HEK293 (cell line): ENCODE data around the gene CISH.
A peak's percentile ranks its signal among the peaks of the same experiment; 100 is the strongest.

Experiments
- CTCF ChIA-PET: fragments of 350-600 bp; formaldehyde crosslinking; extraction: SDS; loops from one replicate; lab custom pipeline; 2021; ENCODE audit warnings: antibody characterized with exemption; lab: Yijun Ruan, JAX
- POLR2A ChIA-PET: fragments of 300-600 bp; formaldehyde crosslinking; extraction: SDS; loops from one replicate; lab custom pipeline; 2020; ENCODE audit warnings: antibody characterized with exemption, inconsistent platforms; lab: Yijun Ruan, JAX
- H3K27ac ChIP-seq: fragments of 200-500 bp; sonication (Bioruptor generic); 2 replicates; pipeline ENCODE4 v1.5.1; 2014; ENCODE audit warnings: low read depth, low read length, control low read depth, inconsistent platforms; ENCODE audit errors: extremely low read depth
- H3K36me3 ChIP-seq, 2 experiments: fragments of 200-500 bp in 1 of 2; sonication (Bioruptor generic) in 1 of 2; 1 replicate in 1 of 2; 2 replicates in 1 of 2; pipeline ENCODE4 v1.5.1; 2014 to 2017; ENCODE audit warnings: inconsistent platforms in 2 of 2, low read length in 2 of 2; ENCODE audit not compliant: control insufficient read depth in 2 of 2, insufficient read depth in 1 of 2
- H3K4me1 ChIP-seq: fragments of 200-500 bp; sonication (Bioruptor generic); 2 replicates; pipeline ENCODE4 v1.5.1; 2014; ENCODE audit warnings: mild to moderate bottlenecking, low read length, inconsistent platforms; ENCODE audit not compliant: control insufficient read depth, insufficient read depth
- H3K4me3 ChIP-seq: 2 replicates; pipeline ENCODE4 v1.5.1; 2011; ENCODE audit warnings: low read depth, mild to moderate bottlenecking, control low read depth, low read length, moderate library complexity
- H3K9me3 ChIP-seq: fragments of 200-500 bp; sonication (Bioruptor generic); 2 replicates; pipeline ENCODE4 v1.5.1; 2014; ENCODE audit warnings: low read depth, low read length, inconsistent platforms; ENCODE audit not compliant: control insufficient read depth, insufficient read depth
- GLIS1 ChIP-seq: fragments of 450-650 bp; formaldehyde crosslinking; IDR thresholded peaks from 2 replicates; pipeline ENCODE4 v1.5.1; 2016; ENCODE audit warnings: missing biosample characterization, missing genetic modification characterization
- HOXD13 ChIP-seq: sonication (generic); formaldehyde crosslinking; IDR thresholded peaks from 2 replicates; pipeline ENCODE4 v1.8.0; 2022; ENCODE audit warnings: missing genetic modification reagents, borderline replicate concordance
- SCRT1 ChIP-seq: fragments of 450-650 bp; formaldehyde crosslinking; IDR thresholded peaks from 2 replicates; pipeline ENCODE4 v1.5.1; 2016; ENCODE audit warnings: missing biosample characterization, missing genetic modification characterization, borderline replicate concordance
- ZBTB17 ChIP-seq: fragments of 450-650 bp; formaldehyde crosslinking; IDR thresholded peaks from 2 replicates; pipeline ENCODE4 v1.5.1; 2016; ENCODE audit warnings: missing biosample characterization, missing genetic modification characterization
- ZFP41 ChIP-seq: fragments of 450-650 bp; formaldehyde crosslinking; IDR thresholded peaks from 2 replicates; pipeline ENCODE4 v1.5.1; 2016; ENCODE audit warnings: missing biosample characterization, missing genetic modification characterization, borderline replicate concordance
- ZNF132 ChIP-seq: fragments of 450-650 bp; formaldehyde crosslinking; IDR thresholded peaks from 2 replicates; pipeline ENCODE4 v1.5.1; 2017; ENCODE audit warnings: missing biosample characterization, missing genetic modification characterization, borderline replicate concordance
- ZNF140 ChIP-seq: fragments of 450-650 bp; formaldehyde crosslinking; IDR thresholded peaks from 2 replicates; pipeline ENCODE4 v1.5.1; 2016; ENCODE audit warnings: missing biosample characterization, missing genetic modification characterization
- ZNF184 ChIP-seq: fragments of 450-650 bp; IDR thresholded peaks from 2 replicates; pipeline ENCODE4 v1.5.1; 2018; ENCODE audit warnings: missing biosample characterization, mild to moderate bottlenecking, missing genetic modification characterization
- ZNF19 ChIP-seq: fragments of 450-650 bp; formaldehyde crosslinking; IDR thresholded peaks from 2 replicates; pipeline ENCODE4; 2016; ENCODE audit warnings: missing biosample characterization, missing genetic modification characterization, low read depth
- ZNF2 ChIP-seq: fragments of 450-650 bp; formaldehyde crosslinking; IDR thresholded peaks from 2 replicates; pipeline ENCODE4 v1.5.1; 2016; ENCODE audit warnings: missing biosample characterization, missing genetic modification characterization
- ZNF214 ChIP-seq: fragments of 450-650 bp; formaldehyde crosslinking; IDR thresholded peaks from 2 replicates; pipeline ENCODE4 v1.5.1; 2017; ENCODE audit warnings: missing biosample characterization, mild to moderate bottlenecking, missing genetic modification characterization, borderline replicate concordance
- ZNF23 ChIP-seq: fragments of 450-650 bp; formaldehyde crosslinking; IDR thresholded peaks from 2 replicates; pipeline ENCODE4 v1.5.1; 2016; ENCODE audit warnings: missing biosample characterization, missing genetic modification characterization, borderline replicate concordance
- ZNF24 ChIP-seq: fragments of 450-650 bp; formaldehyde crosslinking; IDR thresholded peaks from 2 replicates; pipeline ENCODE4 v1.5.1; 2016; ENCODE audit warnings: missing biosample characterization, missing genetic modification characterization
- ZNF335 ChIP-seq: fragments of 450-650 bp; formaldehyde crosslinking; conservative IDR thresholded peaks from 2 replicates; pipeline ENCODE4 v1.5.1; 2016; ENCODE audit warnings: missing biosample characterization, missing genetic modification characterization
- ZNF404 ChIP-seq: fragments of 450-650 bp; formaldehyde crosslinking; IDR thresholded peaks from 2 replicates; pipeline ENCODE4 v1.5.1; 2017; ENCODE audit warnings: missing biosample characterization, missing genetic modification characterization
- ZNF521 ChIP-seq: fragments of 450-650 bp; formaldehyde crosslinking; IDR thresholded peaks from 2 replicates; pipeline ENCODE4 v1.5.1; 2017; ENCODE audit warnings: missing biosample characterization, mild to moderate bottlenecking, missing genetic modification characterization
- ZNF555 ChIP-seq: fragments of 450-650 bp; formaldehyde crosslinking; conservative IDR thresholded peaks from 2 replicates; pipeline ENCODE4 v1.5.1; 2017; ENCODE audit warnings: missing biosample characterization, mild to moderate bottlenecking, missing genetic modification characterization, inconsistent platforms
- ZNF596 ChIP-seq: fragments of 450-650 bp; IDR thresholded peaks from 2 replicates; pipeline ENCODE4 v1.5.0; 2018; ENCODE audit warnings: missing biosample characterization, mild to moderate bottlenecking, missing genetic modification characterization, moderate library complexity
- ZNF600 ChIP-seq: fragments of 450-650 bp; formaldehyde crosslinking; IDR thresholded peaks from 2 replicates; pipeline ENCODE4 v1.5.1; 2016; ENCODE audit warnings: missing biosample characterization, missing genetic modification characterization
- ZNF707 ChIP-seq: fragments of 450-650 bp; formaldehyde crosslinking; IDR thresholded peaks from 2 replicates; pipeline ENCODE4 v1.5.1; 2016; ENCODE audit warnings: missing biosample characterization, missing genetic modification characterization
- ZNF768 ChIP-seq: fragments of 450-650 bp; formaldehyde crosslinking; IDR thresholded peaks from 2 replicates; pipeline ENCODE4 v1.5.1; 2018; ENCODE audit warnings: missing biosample characterization, mild to moderate bottlenecking, missing genetic modification characterization
- ZNF777 ChIP-seq: fragments of 450-650 bp; formaldehyde crosslinking; IDR thresholded peaks from 2 replicates; pipeline ENCODE4 v1.5.1; 2017; ENCODE audit warnings: missing biosample characterization, missing genetic modification characterization, borderline replicate concordance
- ZNF785 ChIP-seq: fragments of 450-650 bp; formaldehyde crosslinking; IDR thresholded peaks from 2 replicates; pipeline ENCODE4 v1.5.1; 2016; ENCODE audit warnings: missing biosample characterization, missing genetic modification characterization
- ZNF792 ChIP-seq: fragments of 450-650 bp; formaldehyde crosslinking; IDR thresholded peaks from 2 replicates; pipeline ENCODE4 v1.5.1; 2016; ENCODE audit warnings: missing biosample characterization, missing genetic modification characterization
- ZXDB ChIP-seq: fragments of 450-650 bp; formaldehyde crosslinking; IDR thresholded peaks from 2 replicates; pipeline ENCODE4 v1.5.1; 2016; ENCODE audit warnings: missing biosample characterization, missing genetic modification characterization
- TF ChIP-seq, protein P1 (sequence below): fragments of 450-650 bp; formaldehyde crosslinking; IDR thresholded peaks from 2 replicates; pipeline ENCODE4 v1.5.1; 2016; ENCODE audit warnings: missing biosample characterization, missing genetic modification characterization
- TF ChIP-seq, protein P2 (sequence below): fragments of 450-650 bp; formaldehyde crosslinking; optimal IDR thresholded peaks from 2 replicates; pipeline ENCODE3; 2016; ENCODE audit warnings: missing biosample characterization, mild to moderate bottlenecking, missing genetic modification characterization
- TF ChIP-seq, protein P3 (sequence below): fragments of 450-650 bp; formaldehyde crosslinking; IDR thresholded peaks from 2 replicates; pipeline ENCODE4 v1.5.1; 2016; ENCODE audit warnings: missing biosample characterization, missing genetic modification characterization

CISH gene

DNA sequence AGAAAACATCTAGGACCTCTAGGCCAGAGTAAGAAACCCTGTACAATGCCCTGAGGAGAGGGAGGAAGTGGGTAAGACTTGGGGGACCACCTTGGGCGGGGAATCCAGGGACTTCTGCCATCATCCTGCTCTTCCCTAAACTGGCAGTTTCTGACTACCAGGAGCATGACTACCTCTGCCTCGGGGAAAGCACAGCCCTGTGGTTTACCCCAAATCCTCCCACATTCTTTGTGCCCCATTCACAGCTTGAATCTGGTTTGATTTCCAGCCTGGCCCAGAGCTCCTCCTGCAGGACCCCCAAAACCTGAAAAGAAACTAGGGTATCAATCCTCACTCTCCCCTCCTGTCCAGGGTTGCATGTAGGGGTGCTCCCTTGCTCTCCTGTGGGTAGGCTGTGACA lies 48.7 kb downstream of the CISH start:
- ChIA-PET POLR2A (no interaction called here), CTCF (no interaction called here)
- H3K9me3 ChIP-seq = no peaks in the 10 kb centered on the region
- no peaks in the 10 kb centered on the region for H3K4me1 ChIP-seq
- no peak for TF ChIP-seq ZNF19 (tag by site-specific recombination)
- TF ChIP-seq ZNF24 (tag by site-specific recombination) = no peak
- TF ChIP-seq, protein P1, sequence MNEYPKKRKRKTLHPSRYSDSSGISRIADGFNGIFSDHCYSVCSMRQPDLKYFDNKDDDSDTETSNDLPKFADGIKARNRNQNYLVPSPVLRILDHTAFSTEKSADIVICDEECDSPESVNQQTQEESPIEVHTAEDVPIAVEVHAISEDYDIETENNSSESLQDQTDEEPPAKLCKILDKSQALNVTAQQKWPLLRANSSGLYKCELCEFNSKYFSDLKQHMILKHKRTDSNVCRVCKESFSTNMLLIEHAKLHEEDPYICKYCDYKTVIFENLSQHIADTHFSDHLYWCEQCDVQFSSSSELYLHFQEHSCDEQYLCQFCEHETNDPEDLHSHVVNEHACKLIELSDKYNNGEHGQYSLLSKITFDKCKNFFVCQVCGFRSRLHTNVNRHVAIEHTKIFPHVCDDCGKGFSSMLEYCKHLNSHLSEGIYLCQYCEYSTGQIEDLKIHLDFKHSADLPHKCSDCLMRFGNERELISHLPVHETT (tag by site-specific recombination) = no peak
- TF ChIP-seq ZNF596 (tag by site-specific recombination) = no peak
- no peak for TF ChIP-seq ZNF2
- no peak for TF ChIP-seq HOXD13 (CRISPR knock-in tag)
- no peak for TF ChIP-seq ZXDB
- no peak for TF ChIP-seq ZNF404 (tag by site-specific recombination)
- no peak for TF ChIP-seq ZNF23 (tag by site-specific recombination)
- no peak for TF ChIP-seq ZNF555 (tag by site-specific recombination)
- TF ChIP-seq ZBTB17 (tag by site-specific recombination) = no peak
- no peak for TF ChIP-seq ZNF140 (tag by site-specific recombination)
- no peaks in the 10 kb centered on the region for H3K36me3 ChIP-seq
- no peak overlapping the region for H3K4me3 ChIP-seq
- H3K27ac ChIP-seq = no peak overlapping the region

DNA sequence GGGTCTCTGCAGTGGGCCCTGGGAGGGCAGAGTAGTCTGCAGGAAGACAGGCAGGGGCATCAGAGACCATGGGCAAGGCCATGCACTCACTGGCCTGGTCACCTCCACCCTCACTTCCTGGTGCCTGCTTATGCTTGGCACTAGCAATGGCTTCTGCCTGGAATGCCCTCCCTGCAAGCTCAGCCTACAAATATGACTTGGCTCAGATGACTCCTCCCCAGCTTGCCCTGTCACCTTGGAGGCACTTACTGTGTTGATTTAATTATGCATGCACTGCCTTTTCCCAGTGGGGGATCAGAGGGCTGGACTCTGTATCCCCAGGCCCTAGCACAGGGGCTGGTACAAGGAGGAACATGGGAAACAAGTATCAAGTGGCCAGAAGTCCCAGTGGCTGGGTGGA lies 51.9 kb downstream of the CISH start:
- Histone ChIP-seq H3K4me3 (no peak overlapping the region), H3K9me3 (no peaks in the 10 kb centered on the region), H3K27ac (no peak overlapping the region), H3K36me3 (no peaks in the 10 kb centered on the region), H3K4me1 (no peaks in the 10 kb centered on the region)
- CTCF ChIA-PET = interaction anchor here (0.7 to 1.9 kb wide), 3 partner anchors 9 to 17 kb away, joined by 3 to 7 read pairs (median 7); no protein-coding TSS in a partner anchor
- POLR2A ChIA-PET = interaction anchor here (1.2 to 1.8 kb wide), 2 partner anchors 9 to 52 kb away, joined by 3 to 6 read pairs; partner anchors contain the start of gene HEMK1
- TF ChIP-seq GLIS1 (tag by site-specific recombination) (peak; percentile 73), ZNF184 (tag by site-specific recombination) (no peak)

DNA sequence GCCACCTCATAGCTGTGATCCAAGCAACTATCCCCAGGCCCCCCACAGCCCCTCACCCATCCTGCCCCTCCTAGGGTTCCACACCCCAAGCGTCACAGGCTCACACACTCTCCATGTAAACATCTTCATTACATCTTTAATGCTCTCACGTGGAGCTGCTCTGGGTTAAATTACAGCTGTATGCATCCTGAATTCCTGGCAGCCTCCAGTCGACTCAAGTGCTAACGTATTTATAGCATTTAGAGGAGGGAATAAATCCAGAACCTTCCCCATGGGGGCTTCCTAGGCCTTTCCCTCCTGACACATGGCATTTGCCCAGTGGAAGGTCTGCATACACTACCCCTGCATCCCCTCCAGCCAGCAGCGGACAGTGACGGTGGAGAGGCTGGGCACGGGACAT lies 53.7 kb downstream of the CISH start:
- H3K36me3 ChIP-seq = no peaks in the 10 kb centered on the region
- POLR2A ChIA-PET = interaction anchor here (0.9 kb wide), 1 partner anchor 11 kb away, joined by 4 read pairs; the partner anchor contains the start of gene HEMK1
- H3K4me3 ChIP-seq = no peak overlapping the region
- H3K9me3 ChIP-seq = no peaks in the 10 kb centered on the region
- no peak overlapping the region for H3K27ac ChIP-seq
- H3K4me1 ChIP-seq = no peaks in the 10 kb centered on the region
- CTCF ChIA-PET = interaction anchor here (0.6 kb wide), 1 partner anchor 208 kb away, joined by 3 read pairs; the partner anchor contains the start of genes CYB561D2 and NPRL2
- TF ChIP-seq ZNF521 (no peak), ZFP41 (no peak), ZNF792 (tag by site-specific recombination) (no peak), ZNF214 (no peak), ZNF777 (tag by site-specific recombination) (no peak), ZNF132 (tag by site-specific recombination) (no peak), SCRT1 (tag by site-specific recombination) (no peak), ZNF768 (tag by site-specific recombination) (no peak), ZBTB17 (tag by site-specific recombination) (no peak), ZNF707 (tag by site-specific recombination) (no peak), ZNF600 (no peak), ZNF785 (tag by site-specific recombination) (no peak), ZNF335 (no peak)
- TF ChIP-seq, protein P2, sequence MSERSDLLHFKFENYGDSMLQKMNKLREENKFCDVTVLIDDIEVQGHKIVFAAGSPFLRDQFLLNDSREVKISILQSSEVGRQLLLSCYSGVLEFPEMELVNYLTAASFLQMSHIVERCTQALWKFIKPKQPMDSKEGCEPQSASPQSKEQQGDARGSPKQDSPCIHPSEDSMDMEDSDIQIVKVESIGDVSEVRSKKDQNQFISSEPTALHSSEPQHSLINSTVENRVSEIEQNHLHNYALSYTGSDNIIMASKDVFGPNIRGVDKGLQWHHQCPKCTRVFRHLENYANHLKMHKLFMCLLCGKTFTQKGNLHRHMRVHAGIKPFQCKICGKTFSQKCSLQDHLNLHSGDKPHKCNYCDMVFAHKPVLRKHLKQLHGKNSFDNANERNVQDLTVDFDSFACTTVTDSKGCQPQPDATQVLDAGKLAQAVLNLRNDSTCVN (tag by site-specific recombination) = no peak
- TF ChIP-seq, protein P3, sequence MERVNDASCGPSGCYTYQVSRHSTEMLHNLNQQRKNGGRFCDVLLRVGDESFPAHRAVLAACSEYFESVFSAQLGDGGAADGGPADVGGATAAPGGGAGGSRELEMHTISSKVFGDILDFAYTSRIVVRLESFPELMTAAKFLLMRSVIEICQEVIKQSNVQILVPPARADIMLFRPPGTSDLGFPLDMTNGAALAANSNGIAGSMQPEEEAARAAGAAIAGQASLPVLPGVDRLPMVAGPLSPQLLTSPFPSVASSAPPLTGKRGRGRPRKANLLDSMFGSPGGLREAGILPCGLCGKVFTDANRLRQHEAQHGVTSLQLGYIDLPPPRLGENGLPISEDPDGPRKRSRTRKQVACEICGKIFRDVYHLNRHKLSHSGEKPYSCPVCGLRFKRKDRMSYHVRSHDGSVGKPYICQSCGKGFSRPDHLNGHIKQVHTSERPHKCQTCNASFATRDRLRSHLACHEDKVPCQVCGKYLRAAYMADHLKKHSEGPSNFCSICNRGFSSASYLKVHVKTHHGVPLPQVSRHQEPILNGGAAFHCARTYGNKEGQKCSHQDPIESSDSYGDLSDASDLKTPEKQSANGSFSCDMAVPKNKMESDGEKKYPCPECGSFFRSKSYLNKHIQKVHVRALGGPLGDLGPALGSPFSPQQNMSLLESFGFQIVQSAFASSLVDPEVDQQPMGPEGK (tag by site-specific recombination) = no peak
